ENCODE data around the gene C6.
"Not testable (repeated sequence)": the region's sequence is repeated elsewhere in the genome, so short reads cannot be mapped to it uniquely, and the experiment has no call there.

Gene C6

DNA sequence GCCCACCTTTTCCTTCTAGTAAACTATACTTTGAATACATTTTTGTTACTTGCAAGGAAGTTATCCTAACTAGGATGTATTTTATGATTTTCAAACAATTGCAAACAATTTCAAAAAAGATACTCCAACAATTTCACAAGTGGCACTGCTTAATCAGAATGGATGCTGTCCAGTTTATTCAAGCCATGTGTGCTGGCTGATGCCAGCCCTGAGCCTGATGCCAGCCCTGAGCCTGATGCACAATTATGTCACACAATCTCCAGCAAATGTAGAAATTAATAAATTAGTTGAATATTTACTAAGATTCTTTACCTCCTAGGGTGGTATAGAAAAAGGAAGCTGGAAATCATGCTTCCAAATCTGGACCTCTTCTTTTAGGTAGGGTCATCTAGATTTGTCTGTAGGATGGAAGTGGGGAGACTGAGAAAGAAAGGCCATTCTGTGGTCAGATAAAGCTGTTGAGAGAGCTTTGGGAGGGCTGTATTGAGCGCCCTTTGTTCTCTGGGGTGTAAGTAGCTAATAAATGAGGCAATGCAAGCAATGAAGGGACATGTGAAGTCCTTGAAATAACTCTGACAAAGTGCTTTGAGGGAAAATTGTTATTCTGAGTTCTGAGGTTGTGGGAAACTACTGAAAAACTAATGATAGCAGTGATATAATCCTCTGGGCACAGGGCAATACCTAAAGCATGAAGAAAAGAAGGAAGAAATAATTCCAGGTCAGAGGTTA is 5.8 kb upstream of the C6 start:
- Mint-ChIP-seq H3K27ac (no peak overlapping the region), H3K36me3 (no peaks in the 10 kb centered on the region), H3K4me3 (no peak overlapping the region), H3K9me3 (ENCODE audit: low read depth) (no peaks in the 10 kb centered on the region), H3K4me1 (ENCODE audit: low read depth) (no peaks in the 10 kb centered on the region), H3K27me3 (no peaks in the 10 kb centered on the region)

DNA sequence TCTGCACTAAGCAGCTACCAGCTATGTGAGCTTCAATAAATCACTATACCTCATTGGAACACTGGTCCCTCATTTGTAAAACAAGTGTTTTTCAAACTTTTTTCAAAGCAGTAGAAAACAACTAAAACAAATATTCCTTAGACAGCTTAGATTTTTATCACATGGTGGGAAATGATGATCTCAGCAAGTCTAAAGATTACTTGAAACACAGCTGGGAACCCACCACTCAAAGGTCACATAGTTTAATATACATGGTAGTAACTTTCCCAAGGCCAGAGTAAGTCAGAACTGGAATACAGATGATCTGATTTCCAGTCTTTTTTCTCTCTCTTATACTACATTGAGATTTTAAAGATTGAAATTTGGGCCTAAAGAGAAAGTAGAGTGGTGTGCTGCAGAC is 850 bp upstream of the C6 start:
- Mint-ChIP-seq H3K4me1 (ENCODE audit: low read depth) (no peaks in the 10 kb centered on the region), H3K9me3 (ENCODE audit: low read depth) (no peaks in the 10 kb centered on the region), H3K36me3 (no peaks in the 10 kb centered on the region), H3K27ac (no peak overlapping the region), H3K4me3 (no peak overlapping the region), H3K27me3 (no peaks in the 10 kb centered on the region)

GRCh38 chr5:41212935-41213334 is 397 bp downstream of the C6 start:
- Mint-ChIP-seq H3K36me3 (no peaks in the 10 kb centered on the region), H3K27ac (no peak overlapping the region), H3K27me3 (no peaks in the 10 kb centered on the region), H3K4me3 (no peak overlapping the region), H3K9me3 (ENCODE audit: low read depth) (no peaks in the 10 kb centered on the region), H3K4me1 (ENCODE audit: low read depth) (no peaks in the 10 kb centered on the region)

DNA sequence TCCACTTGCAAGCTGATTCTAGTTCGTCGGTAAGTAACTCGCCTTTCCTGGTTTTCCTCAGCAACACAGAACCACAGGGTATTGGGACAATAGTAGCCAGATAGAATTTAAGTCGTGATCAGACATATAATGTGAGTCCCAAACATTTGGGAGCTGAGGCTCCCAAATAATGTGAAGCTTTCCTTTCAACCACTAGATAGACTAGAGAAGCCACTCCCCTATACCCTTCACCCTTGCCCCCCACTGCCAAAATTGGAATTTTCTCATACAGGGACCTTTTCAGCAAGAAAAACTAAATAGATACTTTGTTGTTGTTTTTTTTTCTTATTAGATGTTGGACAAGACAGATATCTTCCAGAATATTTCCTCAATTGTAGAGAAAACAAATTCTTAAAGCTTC is 1.9 kb downstream of the C6 start:
- Mint-ChIP-seq H3K4me3 (no peak overlapping the region), H3K27me3 (no peaks in the 10 kb centered on the region), H3K9me3 (ENCODE audit: low read depth) (no peaks in the 10 kb centered on the region), H3K36me3 (no peaks in the 10 kb centered on the region), H3K4me1 (ENCODE audit: low read depth) (no peaks in the 10 kb centered on the region), H3K27ac (no peak overlapping the region)

- not testable (repeated sequence) for H3K36me3 Mint-ChIP-seq, H3K27ac Mint-ChIP-seq
Measured at GRCh38 chr5:41205475-41205874, 7.9 kb downstream of the C6 start.

DNA sequence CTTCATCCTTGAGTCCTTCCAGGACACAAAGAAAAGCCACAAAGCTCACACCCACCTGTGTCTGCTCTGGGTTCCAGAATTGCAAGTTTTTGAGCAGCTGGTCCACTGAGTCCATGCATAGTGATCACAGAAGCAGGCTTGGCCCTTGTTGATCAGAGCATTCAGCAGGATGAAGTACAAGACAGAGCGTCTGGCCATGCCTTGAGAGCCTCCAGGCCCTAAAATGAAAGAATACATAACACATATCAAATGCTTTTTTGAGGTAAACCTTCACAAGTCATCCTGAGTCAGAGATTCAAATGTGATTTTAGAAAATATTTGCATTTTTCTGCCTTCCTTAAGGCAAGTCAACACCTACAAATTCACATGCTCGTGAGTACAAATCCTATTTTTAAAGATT is 10.3 kb downstream of the C6 start:
- H3K36me3 Mint-ChIP-seq = no peaks in the 10 kb centered on the region
- H3K27ac Mint-ChIP-seq = no peak overlapping the region
- H3K4me1 Mint-ChIP-seq (ENCODE audit: low read depth) = no peaks in the 10 kb centered on the region
- H3K27me3 Mint-ChIP-seq = no peaks in the 10 kb centered on the region
- no peak overlapping the region for H3K4me3 Mint-ChIP-seq
- H3K9me3 Mint-ChIP-seq (ENCODE audit: low read depth) = no peaks in the 10 kb centered on the region

More at GRCh38 chr5:41205475-41205874, 7.9 kb downstream of the C6 start:
- H3K27me3 Mint-ChIP-seq; H3K4me3 Mint-ChIP-seq; H3K9me3 Mint-ChIP-seq (ENCODE audit: low read depth); H3K4me1 Mint-ChIP-seq (ENCODE audit: low read depth): not testable (repeated sequence)

GRCh38 chr5:41201082-41201772 is 12.1 kb downstream of the C6 start:
- Mint-ChIP-seq H3K4me3 (no peak overlapping the region), H3K27me3 (no peaks in the 10 kb centered on the region), H3K4me1 (ENCODE audit: low read depth) (no peaks in the 10 kb centered on the region), H3K9me3 (ENCODE audit: low read depth) (no peaks in the 10 kb centered on the region), H3K36me3 (no peaks in the 10 kb centered on the region), H3K27ac (no peak overlapping the region)

DNA sequence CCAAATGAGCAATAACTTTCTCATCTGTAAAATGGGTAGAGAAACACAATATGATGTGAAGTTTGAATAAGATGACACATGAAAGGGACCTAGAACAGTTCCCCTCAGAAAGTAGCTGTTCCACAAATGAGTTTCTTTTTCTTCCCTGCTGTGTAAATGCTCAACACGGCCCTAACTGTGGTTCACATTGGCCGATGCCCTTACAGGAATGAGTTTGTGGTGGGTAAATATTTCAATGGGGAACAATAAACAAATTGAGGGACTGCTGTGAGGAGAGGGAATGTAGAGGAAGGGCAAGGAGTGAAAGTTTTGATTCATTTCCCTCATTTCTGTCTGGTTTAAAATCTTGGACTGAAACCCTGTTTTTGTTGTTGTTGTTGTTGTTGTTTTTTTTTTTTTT is 12.8 kb downstream of the C6 start:
- no peaks in the 10 kb centered on the region for H3K27me3 Mint-ChIP-seq
- no peaks in the 10 kb centered on the region for H3K4me1 Mint-ChIP-seq (ENCODE audit: low read depth)
- no peak overlapping the region for H3K4me3 Mint-ChIP-seq
- H3K36me3 Mint-ChIP-seq = no peaks in the 10 kb centered on the region
- no peak overlapping the region for H3K27ac Mint-ChIP-seq
- H3K9me3 Mint-ChIP-seq (ENCODE audit: low read depth) = no peaks in the 10 kb centered on the region

GRCh38 chr5:41199660-41200059 is 13.7 kb downstream of the C6 start:
- Mint-ChIP-seq H3K27ac (no peak overlapping the region), H3K9me3 (ENCODE audit: low read depth) (no peaks in the 10 kb centered on the region), H3K4me3 (no peak overlapping the region), H3K36me3 (no peaks in the 10 kb centered on the region), H3K4me1 (ENCODE audit: low read depth) (no peaks in the 10 kb centered on the region), H3K27me3 (no peaks in the 10 kb centered on the region)

DNA sequence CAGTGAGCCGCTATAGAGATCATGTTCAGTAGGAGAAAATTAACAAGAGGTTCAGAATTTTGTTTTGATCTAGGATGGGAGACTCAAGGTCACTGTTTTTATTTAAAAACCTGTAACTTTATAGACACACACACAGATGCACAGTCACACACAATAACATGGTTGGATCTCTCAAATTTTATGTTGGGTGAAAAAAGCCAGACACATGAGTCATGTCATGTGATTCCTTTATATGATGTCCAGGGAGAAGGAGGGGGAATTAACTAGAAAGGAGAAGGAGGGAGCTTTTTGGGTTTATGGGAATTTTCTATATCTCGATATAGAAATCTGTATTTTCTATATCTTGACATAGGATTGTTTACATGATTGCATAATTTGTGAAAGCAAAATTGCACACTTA is 17.1 kb downstream of the C6 start:
- Mint-ChIP-seq H3K9me3 (ENCODE audit: low read depth) (no peaks in the 10 kb centered on the region), H3K27ac (no peak overlapping the region), H3K4me1 (ENCODE audit: low read depth) (no peaks in the 10 kb centered on the region)

GRCh38 chr5:41195228-41195627 is 18.1 kb downstream of the C6 start:
- no peaks in the 10 kb centered on the region for H3K9me3 Mint-ChIP-seq (ENCODE audit: low read depth)
- H3K4me1 Mint-ChIP-seq (ENCODE audit: low read depth) = no peaks in the 10 kb centered on the region
- H3K4me3 Mint-ChIP-seq = no peak overlapping the region

More for the DNA sequence above, 17.1 kb downstream of the C6 start:
- H3K27me3 Mint-ChIP-seq = no peaks in the 10 kb centered on the region
- H3K36me3 Mint-ChIP-seq = no peaks in the 10 kb centered on the region
- H3K4me3 Mint-ChIP-seq = no peak overlapping the region

DNA sequence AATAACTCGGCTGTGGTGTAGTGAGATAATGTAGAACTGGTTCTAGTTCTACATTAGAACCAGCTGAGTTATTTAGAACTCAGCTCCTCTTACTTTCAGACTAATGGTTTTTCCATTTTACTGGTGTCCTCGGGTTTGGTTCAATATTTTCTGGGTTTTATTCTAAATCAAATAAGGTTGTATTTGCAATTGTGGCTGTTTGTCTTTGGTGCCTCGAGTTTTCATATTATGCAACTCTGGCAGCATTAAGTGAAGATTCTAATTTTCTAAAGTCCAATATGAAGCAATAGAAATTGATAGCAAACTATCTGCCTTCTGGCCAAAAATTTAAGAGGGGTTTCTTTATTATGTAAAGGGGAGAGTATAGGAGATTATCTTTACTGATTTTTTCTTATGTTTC is 19.0 kb downstream of the C6 start:
- Mint-ChIP-seq H3K4me1 (ENCODE audit: low read depth) (no peaks in the 10 kb centered on the region), H3K27ac (no peak overlapping the region), H3K36me3 (no peaks in the 10 kb centered on the region), H3K9me3 (ENCODE audit: low read depth) (no peaks in the 10 kb centered on the region), H3K27me3 (no peaks in the 10 kb centered on the region), H3K4me3 (no peak overlapping the region)

More at GRCh38 chr5:41195228-41195627, 18.1 kb downstream of the C6 start:
- H3K27ac Mint-ChIP-seq = no peak overlapping the region
- H3K27me3 Mint-ChIP-seq = no peaks in the 10 kb centered on the region
- no peaks in the 10 kb centered on the region for H3K36me3 Mint-ChIP-seq

- Mint-ChIP-seq H3K4me1 (ENCODE audit: low read depth) (no peaks in the 10 kb centered on the region), H3K4me3 (no peak overlapping the region), H3K9me3 (ENCODE audit: low read depth) (no peaks in the 10 kb centered on the region), H3K27ac (no peak overlapping the region), H3K36me3 (no peaks in the 10 kb centered on the region), H3K27me3 (no peaks in the 10 kb centered on the region)
Measured at GRCh38 chr5:41193456-41194205, 19.7 kb downstream of the C6 start.

DNA sequence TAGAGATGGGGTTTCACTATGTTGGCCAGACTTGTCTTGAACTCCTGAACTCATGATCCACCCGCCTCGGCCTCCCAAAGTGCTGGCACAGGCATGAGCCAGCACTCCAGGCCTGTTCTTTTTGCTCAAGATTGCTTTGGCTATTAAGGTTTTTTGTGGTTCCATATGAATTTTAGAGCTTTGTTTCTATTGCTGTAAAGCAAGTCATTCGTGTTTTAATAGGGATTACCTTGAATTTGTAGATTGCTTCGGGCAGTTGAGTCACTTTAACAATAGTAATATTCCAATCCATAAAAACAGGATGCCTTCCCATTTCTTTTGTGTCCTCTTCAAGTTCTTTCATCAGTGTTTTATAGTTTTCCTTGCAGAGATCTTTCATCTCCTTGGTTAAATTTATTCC is 22.1 kb downstream of the C6 start:
- H3K4me1 Mint-ChIP-seq (ENCODE audit: low read depth) = no peaks in the 10 kb centered on the region
- no peaks in the 10 kb centered on the region for H3K9me3 Mint-ChIP-seq (ENCODE audit: low read depth)
- H3K36me3 Mint-ChIP-seq = no peaks in the 10 kb centered on the region
- no peaks in the 10 kb centered on the region for H3K27me3 Mint-ChIP-seq
- no peak overlapping the region for H3K27ac Mint-ChIP-seq
- H3K4me3 Mint-ChIP-seq = no peak overlapping the region

DNA sequence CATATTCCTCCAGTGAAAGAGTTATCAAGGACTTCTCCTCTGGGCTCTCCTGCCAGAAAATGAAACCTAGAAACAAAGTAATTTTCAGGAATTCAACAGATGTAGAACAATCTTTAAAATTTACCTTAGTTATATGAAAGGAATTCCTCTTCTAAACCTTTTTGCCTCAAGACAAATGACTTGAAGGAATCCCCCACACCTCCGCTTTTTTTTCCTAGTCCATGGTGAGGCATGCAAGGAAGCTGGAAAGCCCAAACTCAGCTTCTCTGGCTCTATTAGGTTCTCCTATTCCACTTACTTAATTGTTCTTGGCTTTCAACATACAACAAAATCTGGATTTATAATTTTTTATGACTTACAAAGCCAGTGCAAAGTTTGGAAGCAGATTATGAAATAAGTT is 27.2 kb downstream of the C6 start:
- Mint-ChIP-seq H3K27ac (no peak overlapping the region), H3K9me3 (ENCODE audit: low read depth) (no peaks in the 10 kb centered on the region), H3K4me1 (ENCODE audit: low read depth) (no peaks in the 10 kb centered on the region), H3K27me3 (no peaks in the 10 kb centered on the region), H3K4me3 (no peak overlapping the region), H3K36me3 (no peaks in the 10 kb centered on the region)

Measured in activated naive CD8-positive, alpha-beta T cell (primary cell).